ENCODE results near the gene POF1B.

DNA sequence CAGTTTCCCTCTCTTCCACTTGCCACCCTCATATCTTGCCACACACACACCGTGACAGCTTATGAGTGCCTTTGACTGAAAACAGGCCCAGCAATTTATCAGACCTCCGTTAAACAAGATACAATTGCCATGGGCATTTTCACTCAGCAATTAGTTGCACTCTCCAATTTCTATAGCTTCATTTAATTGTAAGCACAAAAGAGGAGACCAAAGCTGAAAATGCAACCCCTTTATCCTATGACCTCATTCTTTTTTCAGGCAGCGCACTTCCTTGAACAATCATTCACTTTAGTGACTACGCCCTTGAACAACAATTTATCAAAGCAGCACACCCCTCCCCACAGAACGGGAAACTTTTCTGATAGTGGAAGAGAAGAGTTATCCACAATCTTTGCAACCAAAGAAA, 4.1 kb downstream of the POF1B start:
- TF ChIP-seq ELF4 (IDR thresholded peaks at IDR 0.05) (no peak), ARNT (IDR thresholded peaks at IDR 0.05) (no peak), CTBP1 (IDR thresholded peaks at IDR 0.05; ENCODE audit: borderline replicate concordance) (no peak), FOXM1 (IDR thresholded peaks at IDR 0.05; ENCODE audit: borderline replicate concordance) (no peak), HDGF (IDR thresholded peaks at IDR 0.05; ENCODE audit: borderline replicate concordance) (no peak), FOXA1 (IDR thresholded peaks at IDR 0.05) (no peak), NFRKB (IDR thresholded peaks at IDR 0.05) (no peak), SP1 (IDR thresholded peaks at IDR 0.05) (no peak), BHLHE40 (IDR thresholded peaks at IDR 0.05; ENCODE audit: borderline replicate concordance) (no peak), LEF1 (IDR thresholded peaks at IDR 0.05; ENCODE audit: borderline replicate concordance) (no peak), PKNOX1 (IDR thresholded peaks at IDR 0.05) (no peak), FOXK2 (IDR thresholded peaks at IDR 0.05) (no peak), TARDBP (IDR thresholded peaks at IDR 0.05) (no peak), L3MBTL2 (conservative IDR thresholded peaks at IDR 0.05) (no peak)

Data from HEK293T (cell line).